HG03196 (cell line): ENCODE data around the gene DGKE.

ENCODE experiments used
- ATAC-seq: cut with Tn5 transposase; IDR thresholded peaks from one replicate; pipeline ENCODE4 v1.9.1; 2021; ENCODE audit not compliant: unreplicated experiment

DGKE gene

GRCh38 chr17:56845934-56846333, 12.0 kb downstream of the DGKE start:
- ATAC-seq = no peak

DNA sequence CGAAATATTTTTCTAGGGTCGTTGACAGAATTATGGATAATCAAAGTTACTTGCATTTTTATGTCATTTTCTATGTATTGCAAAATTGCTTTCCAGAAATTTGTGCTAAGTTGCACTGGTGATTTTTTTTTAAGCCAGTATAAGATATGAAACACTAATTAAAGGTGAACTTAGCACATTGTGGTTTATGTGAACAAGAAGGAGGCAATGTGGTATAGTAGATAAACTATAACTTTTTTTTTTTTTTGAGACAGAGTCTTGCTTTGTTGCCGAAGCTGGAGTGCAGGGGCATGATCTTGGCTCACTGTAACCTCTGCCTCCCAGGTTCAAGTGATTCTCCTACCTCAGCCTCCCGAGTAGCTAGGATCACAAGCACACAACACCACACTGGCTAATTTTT, 13.2 kb downstream of the DGKE start:
- ATAC-seq = no peak

- no peak for ATAC-seq
Observed at GRCh38 chr17:56849131-56849530, 15.2 kb downstream of the DGKE start.

DNA sequence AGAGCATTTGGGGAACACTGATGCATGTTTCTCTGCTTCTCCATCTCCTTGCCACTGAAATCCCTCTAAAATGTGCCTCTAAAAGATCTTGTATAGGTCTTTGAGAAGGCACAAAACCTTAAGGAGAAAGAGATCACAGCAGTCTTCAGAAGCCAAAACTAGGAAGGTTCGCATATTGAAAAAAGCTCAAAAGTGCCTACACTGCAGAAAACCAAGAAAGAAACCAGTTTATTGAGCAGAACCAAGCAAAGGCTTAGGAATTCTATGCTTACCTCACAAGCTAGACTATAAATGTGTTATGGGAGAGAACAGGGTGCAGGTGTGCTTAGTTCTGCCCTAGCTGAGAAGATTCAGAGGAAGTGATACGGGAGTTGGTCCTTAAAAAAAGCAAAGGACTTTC, 16.6 kb downstream of the DGKE start:
- ATAC-seq = no peak

DNA sequence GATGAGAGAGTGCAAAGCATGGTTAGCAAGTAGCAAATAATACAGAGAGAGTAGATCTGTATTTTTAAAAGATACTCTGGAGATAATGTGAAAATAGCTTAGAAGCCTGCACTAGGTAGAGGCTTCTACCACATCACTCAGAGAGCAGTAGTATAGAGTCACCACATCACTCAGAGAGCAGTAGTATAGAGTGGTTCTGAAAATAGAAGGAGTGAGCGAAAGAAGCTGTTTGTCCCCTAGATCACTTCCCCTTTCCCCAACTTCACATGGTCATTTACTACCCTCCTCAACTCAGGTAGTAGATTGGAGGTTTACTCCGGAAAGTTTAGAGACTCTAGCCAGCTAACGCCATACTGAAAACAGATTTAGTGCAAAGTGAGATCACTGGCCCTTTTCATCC, 17.1 kb downstream of the DGKE start:
- ATAC-seq = no peak

GRCh38 chr17:56861899-56862298, 27.9 kb downstream of the DGKE start:
- ATAC-seq = no peak

- ATAC-seq = no peak
Observed at GRCh38 chr17:56863974-56864373, 30.0 kb downstream of the DGKE start.

DNA sequence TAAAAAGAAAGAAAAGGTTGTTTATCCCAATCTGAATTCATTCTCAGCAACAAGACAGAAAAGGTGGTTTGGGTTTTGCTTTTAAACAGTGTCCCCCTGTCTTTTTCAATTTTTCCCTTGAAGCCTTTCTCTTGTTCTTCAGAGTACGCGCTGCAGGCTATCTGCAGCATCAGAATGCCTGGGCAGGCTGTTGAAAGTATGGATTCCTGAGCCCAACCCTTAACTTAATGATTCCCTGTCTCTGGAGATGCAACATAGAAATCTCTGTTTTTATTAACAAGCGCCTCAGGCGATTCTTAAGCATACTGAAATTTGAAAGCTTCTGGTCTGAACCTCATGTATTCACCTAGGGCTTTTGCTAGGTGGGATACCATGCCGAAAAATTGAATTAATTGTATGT, 32.1 kb downstream of the DGKE start:
- ATAC-seq = no peak

DNA sequence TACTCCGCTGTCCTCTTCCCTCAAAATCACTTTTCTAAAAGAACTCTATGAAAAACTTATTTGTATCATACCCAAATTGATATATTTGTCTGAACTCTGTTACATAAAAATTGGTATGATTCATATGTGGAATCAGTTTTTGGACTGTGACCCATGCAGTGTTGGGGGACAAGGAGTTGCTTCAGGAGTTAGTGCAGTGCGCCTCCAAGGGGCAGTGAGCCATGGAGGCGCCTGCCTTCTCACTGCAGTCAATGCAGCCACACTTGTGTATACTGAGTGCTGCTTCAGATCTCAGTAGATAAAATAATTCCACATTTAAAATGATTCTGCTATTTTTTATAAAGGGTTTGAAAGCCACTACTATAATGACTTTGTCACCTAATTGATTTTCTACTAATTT, 32.5 kb downstream of the DGKE start:
- no peak for ATAC-seq

DNA sequence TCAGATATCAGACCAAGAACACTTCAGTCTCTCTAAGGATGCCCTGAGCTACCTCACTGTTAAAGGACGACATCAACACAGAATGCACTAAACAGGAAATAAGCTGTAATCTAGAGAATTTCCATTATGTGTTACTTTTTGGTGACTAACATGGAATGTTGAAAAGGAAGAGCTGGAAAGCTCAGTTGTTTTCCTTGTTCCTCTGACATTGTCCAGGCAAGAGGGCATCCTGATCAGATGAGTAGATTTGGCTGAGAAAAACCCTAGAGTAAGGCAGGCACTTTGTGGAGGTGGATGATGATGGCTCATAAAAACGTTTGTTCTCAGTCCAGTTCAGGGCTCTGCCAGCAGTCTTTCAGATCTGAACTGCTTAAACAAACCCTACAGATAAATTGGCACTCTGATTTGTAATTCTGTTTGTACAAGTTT, 34.0 kb downstream of the DGKE start:
- ATAC-seq = no peak

GRCh38 chr17:56868716-56869115, 34.8 kb downstream of the DGKE start:
- no peak for ATAC-seq

- no peak for ATAC-seq
Observed at GRCh38 chr17:56870081-56870651, 36.2 kb downstream of the DGKE start.

DNA sequence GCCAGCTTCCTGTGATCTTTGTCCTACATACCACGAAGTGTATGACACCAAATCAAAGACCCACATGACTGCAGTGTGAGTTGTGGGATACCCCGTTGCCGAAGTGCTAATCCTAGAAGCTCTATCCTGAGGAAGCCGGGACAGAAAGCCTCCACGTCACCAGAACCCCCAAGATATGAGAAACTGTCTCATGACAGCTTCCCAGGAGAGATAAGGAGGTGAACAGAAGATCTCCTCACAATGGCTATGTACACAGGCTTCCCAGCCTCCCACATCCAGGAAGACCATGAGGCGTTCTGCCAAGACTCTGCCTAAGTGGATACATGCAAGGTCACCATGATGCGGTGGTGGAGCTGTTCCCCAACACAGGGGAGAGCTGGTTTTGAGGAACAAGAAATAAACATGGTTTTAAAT, 42.8 kb downstream of the DGKE start:
- no peak for ATAC-seq

DNA sequence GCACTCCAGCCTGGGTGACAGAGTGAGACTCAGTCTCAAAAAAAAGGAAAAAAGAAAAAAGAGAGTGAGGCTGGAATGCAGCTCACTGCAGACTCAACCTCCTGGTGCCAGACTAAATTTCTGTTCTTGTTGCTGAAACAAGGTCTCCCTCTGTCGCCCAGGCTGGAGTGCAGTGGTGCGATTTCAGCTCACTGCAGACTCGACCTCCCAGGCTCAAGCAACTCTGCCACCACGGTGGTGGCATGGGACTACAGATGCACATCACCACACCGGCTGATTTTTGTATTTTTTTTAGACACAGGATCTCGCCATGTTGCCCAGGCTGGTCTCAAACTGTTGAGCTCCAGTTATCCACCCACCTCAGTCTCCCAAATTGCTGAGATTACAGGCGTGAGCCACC, 45.3 kb downstream of the DGKE start:
- ATAC-seq = no peak

- no peak for ATAC-seq
Observed at GRCh38 chr17:56880133-56880532, 46.2 kb downstream of the DGKE start.

GRCh38 chr17:56880571-56880970, 46.6 kb downstream of the DGKE start:
- ATAC-seq = no peak

GRCh38 chr17:56881685-56882295, 47.8 kb downstream of the DGKE start:
- ATAC-seq = no peak

DNA sequence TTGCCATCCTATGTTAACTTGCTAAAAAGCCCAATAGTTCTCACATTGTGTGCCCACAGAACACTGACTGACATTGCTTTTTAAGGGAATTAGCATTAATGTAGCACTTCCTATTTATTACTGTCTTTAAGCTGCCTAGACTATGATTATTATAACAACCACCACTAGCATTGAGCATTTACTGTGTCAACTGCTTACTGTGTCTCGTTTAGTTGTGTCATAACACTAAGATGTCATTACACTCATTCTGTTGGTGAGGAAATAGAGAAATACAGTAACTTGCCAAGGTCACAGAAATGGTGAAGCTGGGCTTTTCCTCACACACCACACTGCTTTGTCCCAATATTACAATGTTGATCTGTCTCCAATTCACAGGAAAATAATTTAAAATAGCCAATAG, 49.7 kb downstream of the DGKE start:
- ATAC-seq = no peak

GRCh38 chr17:56884483-56885311, 50.7 kb downstream of the DGKE start:
- ATAC-seq = no peak

GRCh38 chr17:56885312-56885657, 51.3 kb downstream of the DGKE start:
- ATAC-seq = no peak

DNA sequence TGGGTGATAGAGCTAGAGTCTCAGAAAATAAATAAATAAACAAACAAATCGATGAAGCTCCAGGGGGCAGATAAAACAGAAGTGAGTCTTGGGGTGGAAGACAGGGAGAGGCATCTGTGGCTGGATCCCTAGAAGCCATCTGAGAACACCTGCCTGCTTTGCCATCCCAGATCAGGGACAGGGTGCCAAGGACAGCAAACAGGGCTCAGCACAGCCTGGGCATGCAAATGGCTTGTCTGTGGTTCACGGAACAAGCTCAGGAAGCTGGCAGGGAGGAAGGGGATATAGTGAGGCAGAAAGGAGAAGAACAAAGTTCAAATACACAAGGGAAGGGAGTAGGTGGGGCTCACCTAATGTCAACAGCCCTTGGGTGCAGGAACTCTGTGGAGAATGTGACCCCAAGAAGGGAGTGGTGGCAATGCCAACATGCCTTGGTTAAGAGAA, 52.4 kb downstream of the DGKE start:
- no peak for ATAC-seq

DNA sequence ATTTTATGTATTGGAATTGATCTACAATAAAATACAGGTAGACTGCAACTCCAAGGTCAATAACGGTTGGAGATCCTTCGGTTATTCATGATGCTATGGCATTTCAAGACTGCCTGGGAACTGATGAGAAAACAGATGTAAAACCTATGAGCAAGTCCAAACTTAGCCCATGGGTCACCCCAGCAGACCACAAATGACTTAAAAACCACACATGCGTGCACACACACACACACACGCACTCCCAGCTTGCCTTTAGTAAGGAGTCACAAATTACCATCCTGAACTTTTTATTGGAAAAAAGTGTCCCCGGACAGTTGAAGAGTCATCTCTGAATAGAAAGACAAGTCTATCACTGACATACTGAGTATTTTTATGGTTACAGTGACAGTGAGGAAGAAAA, 53.2 kb downstream of the DGKE start:
- ATAC-seq = no peak
